K562 (cell line): ENCODE data around the gene STEAP2.

Source experiments
- ATF6 ChIP-seq: sonication (generic); formaldehyde crosslinking; IDR thresholded peaks from 2 replicates; pipeline ENCODE4 v1.4.0; 2020; ENCODE audit warnings: mild to moderate bottlenecking, missing genetic modification reagents
- CTCF ChIP-seq, 3 experiments: IDR thresholded peaks in 2 of 3; conservative IDR thresholded peaks in 1 of 3; 2 replicates each; pipeline ENCODE4 v1.5.1; 2011 to 2012; ENCODE audit warnings: low read length in 3 of 3, mild to moderate bottlenecking in 3 of 3, control low read depth in 2 of 3, improper control_type of control experiment in 1 of 3, inconsistent platforms in 1 of 3, low read depth in 1 of 3, mixed read lengths in 1 of 3, moderate library complexity in 1 of 3; ENCODE audit not compliant: insufficient read depth in 2 of 3
- ETS1 ChIP-seq: conservative IDR thresholded peaks from 2 replicates; pipeline ENCODE4 v1.6.1; 2011; ENCODE audit warnings: low read depth, mild to moderate bottlenecking, low read length; ENCODE audit not compliant: control insufficient read depth
- EZH2 ChIP-seq: IDR thresholded peaks from 2 replicates; pipeline ENCODE4 v1.6.1; 2012; ENCODE audit warnings: low read depth, mild to moderate bottlenecking, inconsistent platforms, low read length, borderline replicate concordance
- HSF4 ChIP-seq: fragments of 250-450 bp; sonication (Bioruptor Pico); IDR thresholded peaks from 2 replicates; pipeline ENCODE4 v2.1.2; 2022; ENCODE audit warnings: mild to moderate bottlenecking, moderate library complexity, borderline replicate concordance
- MAFK ChIP-seq: IDR thresholded peaks from 2 replicates; pipeline ENCODE4 v1.6.1; 2011; ENCODE audit warnings: low read length, improper control_type of control experiment
- PRDM10 ChIP-seq: fragments of 450-650 bp; IDR thresholded peaks from 2 replicates; pipeline ENCODE4 v1.6.1; 2018; ENCODE audit not compliant: partially characterized antibody
- RCOR1 ChIP-seq, 2 experiments: IDR thresholded peaks; 2 replicates each; pipeline ENCODE4 v1.6.1; 2012; ENCODE audit warnings: low read depth in 2 of 2, low read length in 2 of 2, borderline replicate concordance in 1 of 2, improper control_type of control experiment in 1 of 2
- SMC3 ChIP-seq: conservative IDR thresholded peaks from 2 replicates; pipeline ENCODE4 v1.6.1; 2011; ENCODE audit warnings: low read depth, low read length, improper control_type of control experiment; ENCODE audit not compliant: insufficient read depth
- STAT5B ChIP-seq: fragments of 250-450 bp; sonication (Bioruptor Pico); IDR thresholded peaks from 2 replicates; pipeline ENCODE4 v1.8.0; 2021; ENCODE audit warnings: mild to moderate bottlenecking, inconsistent platforms
- TFAP4 ChIP-seq: sonication (generic); formaldehyde crosslinking; IDR thresholded peaks from 2 replicates; pipeline ENCODE4 v1.8.0; 2022; ENCODE audit warnings: missing genetic modification reagents, mild to moderate bottlenecking, moderate library complexity, borderline replicate concordance
- ZBED1 ChIP-seq: IDR thresholded peaks from 2 replicates; pipeline ENCODE4 v1.6.1; 2014

- no peak for TF ChIP-seq ETS1
- no peak for TF ChIP-seq RCOR1 (IDR thresholded peaks at IDR 0.05; ENCODE audit: borderline replicate concordance in 1 of 2, low read depth in 2 of 2, low read length in 2 of 2)
- no peak for TF ChIP-seq ATF6 (CRISPR knock-in tag)
- no peak for TF ChIP-seq HSF4 (CRISPR knock-in tag)
- TF ChIP-seq PRDM10, result no peak
- TF ChIP-seq CTCF (IDR thresholded peaks at IDR 0.05 in 2 of 3, conservative IDR thresholded peaks at IDR 0.05 in 1 of 3; ENCODE audit: insufficient read depth in 2 of 3, low read depth in 1 of 3, low read length in 3 of 3), result no peak
- no peak for TF ChIP-seq ZBED1
- no peak for TF ChIP-seq MAFK
- no peak for TF ChIP-seq STAT5B (CRISPR knock-in tag)
- no peak for TF ChIP-seq TFAP4 (CRISPR knock-in tag)
- no peak for TF ChIP-seq SMC3
- no peak for TF ChIP-seq EZH2
Measured at GRCh38 chr7:90188281-90188680, 23.3 kb upstream of the STEAP2 start.
